ENCODE data around the gene BMP7.

Gene BMP7

GRCh38 chr20:57203204-57203603 lies 63.2 kb downstream of the BMP7 start:
- Histone ChIP-seq H3K27me3 (ENCODE audit: low read depth, low read length) (no peaks in the 10 kb centered on the region), H3K9me3 (ENCODE audit: control insufficient read depth in 1 of 2, low read length in 2 of 2) (peaks cover 0 to 11% of the 10 kb centered on the region in 2 donors), H3K4me1 (ENCODE audit: control insufficient read depth in 1 of 2, insufficient read depth in 2 of 2, low read length in 2 of 2) (no peaks in the 10 kb centered on the region), H3K36me3 (ENCODE audit: control insufficient read depth in 1 of 2, insufficient read depth in 2 of 2, low read length in 2 of 2) (no peaks in the 10 kb centered on the region), H3K4me3 (ENCODE audit: low read depth in 1 of 2, low read length in 2 of 2) (no peak overlapping the region), H3K27ac (ENCODE audit: low read length) (no peak overlapping the region)

- Histone ChIP-seq H3K27ac (ENCODE audit: low read length) (no peak overlapping the region), H3K36me3 (ENCODE audit: control insufficient read depth in 1 of 2, insufficient read depth in 2 of 2, low read length in 2 of 2) (no peaks in the 10 kb centered on the region), H3K27me3 (ENCODE audit: low read depth, low read length) (no peaks in the 10 kb centered on the region), H3K4me3 (ENCODE audit: low read depth in 1 of 2, low read length in 2 of 2) (no peak overlapping the region), H3K4me1 (ENCODE audit: control insufficient read depth in 1 of 2, insufficient read depth in 2 of 2, low read length in 2 of 2) (no peaks in the 10 kb centered on the region), H3K9me3 (ENCODE audit: control insufficient read depth in 1 of 2, low read length in 2 of 2) (peaks cover 0 to 10% of the 10 kb centered on the region in 2 donors)
Measured at GRCh38 chr20:57202309-57202708, 64.1 kb downstream of the BMP7 start.

GRCh38 chr20:57200882-57201695 lies 65.4 kb downstream of the BMP7 start:
- H3K27me3 ChIP-seq (ENCODE audit: low read depth, low read length), result no peaks in the 10 kb centered on the region
- H3K36me3 ChIP-seq (ENCODE audit: control insufficient read depth in 1 of 2, insufficient read depth in 2 of 2, low read length in 2 of 2), result no peaks in the 10 kb centered on the region
- no peaks in the 10 kb centered on the region for H3K9me3 ChIP-seq (ENCODE audit: control insufficient read depth in 1 of 2, low read length in 2 of 2)
- no peak overlapping the region for H3K4me3 ChIP-seq (ENCODE audit: low read depth in 1 of 2, low read length in 2 of 2)
- no peaks in the 10 kb centered on the region for H3K4me1 ChIP-seq (ENCODE audit: control insufficient read depth in 1 of 2, insufficient read depth in 2 of 2, low read length in 2 of 2)
- no peak overlapping the region for H3K27ac ChIP-seq (ENCODE audit: low read length)

GRCh38 chr20:57199656-57200405 lies 66.6 kb downstream of the BMP7 start:
- Histone ChIP-seq H3K4me3 (ENCODE audit: low read depth in 1 of 2, low read length in 2 of 2) (no peak overlapping the region), H3K27me3 (ENCODE audit: low read depth, low read length) (no peaks in the 10 kb centered on the region), H3K9me3 (ENCODE audit: control insufficient read depth in 1 of 2, low read length in 2 of 2) (no peaks in the 10 kb centered on the region), H3K4me1 (ENCODE audit: control insufficient read depth in 1 of 2, insufficient read depth in 2 of 2, low read length in 2 of 2) (no peaks in the 10 kb centered on the region), H3K36me3 (ENCODE audit: control insufficient read depth in 1 of 2, insufficient read depth in 2 of 2, low read length in 2 of 2) (no peaks in the 10 kb centered on the region), H3K27ac (ENCODE audit: low read length) (no peak overlapping the region)

- H3K27me3 ChIP-seq (ENCODE audit: low read depth, low read length), result no peaks in the 10 kb centered on the region
- no peak overlapping the region for H3K27ac ChIP-seq (ENCODE audit: low read length)
- H3K4me3 ChIP-seq (ENCODE audit: low read depth in 1 of 2, low read length in 2 of 2), result no peak overlapping the region
- H3K4me1 ChIP-seq (ENCODE audit: control insufficient read depth in 1 of 2, insufficient read depth in 2 of 2, low read length in 2 of 2), result no peaks in the 10 kb centered on the region
- no peaks in the 10 kb centered on the region for H3K9me3 ChIP-seq (ENCODE audit: control insufficient read depth in 1 of 2, low read length in 2 of 2)
- no peaks in the 10 kb centered on the region for H3K36me3 ChIP-seq (ENCODE audit: control insufficient read depth in 1 of 2, insufficient read depth in 2 of 2, low read length in 2 of 2)
Measured at GRCh38 chr20:57198132-57199072, 68.0 kb downstream of the BMP7 start.

GRCh38 chr20:57197352-57198131 lies 68.9 kb downstream of the BMP7 start:
- H3K36me3 ChIP-seq (ENCODE audit: control insufficient read depth in 1 of 2, insufficient read depth in 2 of 2, low read length in 2 of 2), result no peaks in the 10 kb centered on the region
- H3K9me3 ChIP-seq (ENCODE audit: control insufficient read depth in 1 of 2, low read length in 2 of 2), result no peaks in the 10 kb centered on the region
- no peak overlapping the region for H3K27ac ChIP-seq (ENCODE audit: low read length)
- H3K4me1 ChIP-seq (ENCODE audit: control insufficient read depth in 1 of 2, insufficient read depth in 2 of 2, low read length in 2 of 2), result no peaks in the 10 kb centered on the region
- no peak overlapping the region for H3K4me3 ChIP-seq (ENCODE audit: low read depth in 1 of 2, low read length in 2 of 2)
- H3K27me3 ChIP-seq (ENCODE audit: low read depth, low read length), result no peaks in the 10 kb centered on the region

GRCh38 chr20:57195469-57196100 lies 70.9 kb downstream of the BMP7 start:
- Histone ChIP-seq H3K4me1 (ENCODE audit: control insufficient read depth in 1 of 2, insufficient read depth in 2 of 2, low read length in 2 of 2) (no peaks in the 10 kb centered on the region), H3K27ac (ENCODE audit: low read length) (no peak overlapping the region), H3K4me3 (ENCODE audit: low read depth in 1 of 2, low read length in 2 of 2) (no peak overlapping the region), H3K36me3 (ENCODE audit: control insufficient read depth in 1 of 2, insufficient read depth in 2 of 2, low read length in 2 of 2) (no peaks in the 10 kb centered on the region), H3K27me3 (ENCODE audit: low read depth, low read length) (no peaks in the 10 kb centered on the region), H3K9me3 (ENCODE audit: control insufficient read depth in 1 of 2, low read length in 2 of 2) (no peaks in the 10 kb centered on the region)

GRCh38 chr20:57195023-57195422 lies 71.4 kb downstream of the BMP7 start:
- H3K4me3 ChIP-seq (ENCODE audit: low read depth in 1 of 2, low read length in 2 of 2), result no peak overlapping the region
- H3K27ac ChIP-seq (ENCODE audit: low read length), result no peak overlapping the region
- no peaks in the 10 kb centered on the region for H3K4me1 ChIP-seq (ENCODE audit: control insufficient read depth in 1 of 2, insufficient read depth in 2 of 2, low read length in 2 of 2)
- no peaks in the 10 kb centered on the region for H3K36me3 ChIP-seq (ENCODE audit: control insufficient read depth in 1 of 2, insufficient read depth in 2 of 2, low read length in 2 of 2)
- no peaks in the 10 kb centered on the region for H3K9me3 ChIP-seq (ENCODE audit: control insufficient read depth in 1 of 2, low read length in 2 of 2)
- no peaks in the 10 kb centered on the region for H3K27me3 ChIP-seq (ENCODE audit: low read depth, low read length)

GRCh38 chr20:57194154-57194553 lies 72.3 kb downstream of the BMP7 start:
- Histone ChIP-seq H3K27ac (ENCODE audit: low read length) (no peak overlapping the region), H3K36me3 (ENCODE audit: control insufficient read depth in 1 of 2, insufficient read depth in 2 of 2, low read length in 2 of 2) (no peaks in the 10 kb centered on the region), H3K4me3 (ENCODE audit: low read depth in 1 of 2, low read length in 2 of 2) (no peak overlapping the region), H3K27me3 (ENCODE audit: low read depth, low read length) (no peaks in the 10 kb centered on the region), H3K9me3 (ENCODE audit: control insufficient read depth in 1 of 2, low read length in 2 of 2) (no peaks in the 10 kb centered on the region), H3K4me1 (ENCODE audit: control insufficient read depth in 1 of 2, insufficient read depth in 2 of 2, low read length in 2 of 2) (no peaks in the 10 kb centered on the region)

- Histone ChIP-seq H3K9me3 (ENCODE audit: control insufficient read depth in 1 of 2, low read length in 2 of 2) (no peaks in the 10 kb centered on the region), H3K27me3 (ENCODE audit: low read depth, low read length) (no peaks in the 10 kb centered on the region), H3K4me1 (ENCODE audit: control insufficient read depth in 1 of 2, insufficient read depth in 2 of 2, low read length in 2 of 2) (no peaks in the 10 kb centered on the region), H3K4me3 (ENCODE audit: low read depth in 1 of 2, low read length in 2 of 2) (no peak overlapping the region), H3K36me3 (ENCODE audit: control insufficient read depth in 1 of 2, insufficient read depth in 2 of 2, low read length in 2 of 2) (no peaks in the 10 kb centered on the region), H3K27ac (ENCODE audit: low read length) (no peak overlapping the region)
Measured at GRCh38 chr20:57193094-57193493, 73.3 kb downstream of the BMP7 start.

Measured in muscle layer of duodenum (tissue), 2 donors.